HG02759 (cell line): Measurements from ENCODE around the gene APBA1.
"Not testable (repeated sequence)": the region's sequence is repeated elsewhere in the genome, so short reads cannot be mapped to it uniquely, and the experiment has no call there.

Source experiments
- ATAC-seq: cut with Tn5 transposase; IDR thresholded peaks from one replicate; pipeline ENCODE4 v1.9.1; 2021; ENCODE audit warnings: mild to moderate bottlenecking, moderate library complexity; ENCODE audit not compliant: unreplicated experiment

The APBA1 gene

GRCh38 chr9:69609156-69609555 is 63.0 kb downstream of the APBA1 start:
- ATAC-seq, result no peak

DNA sequence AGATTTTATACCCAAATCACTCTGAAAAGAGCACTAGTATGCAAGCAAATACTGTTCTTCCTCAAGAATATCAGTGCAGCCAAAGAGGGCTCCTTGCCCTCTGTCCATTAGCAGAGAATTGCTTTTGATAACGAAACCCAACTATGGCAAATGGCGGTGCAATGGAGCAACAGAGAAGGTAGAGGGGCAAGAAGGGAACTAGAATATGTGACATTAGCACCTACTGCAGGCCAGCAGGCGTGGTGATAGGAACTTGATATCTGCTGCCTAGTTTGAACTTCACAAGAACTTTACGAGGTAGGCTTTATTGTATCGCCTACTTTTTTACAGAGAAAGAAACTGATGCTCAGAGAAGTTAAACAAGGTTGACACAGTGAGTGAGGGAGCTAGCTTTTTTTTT is 66.1 kb downstream of the APBA1 start:
- ATAC-seq, result no peak

GRCh38 chr9:69605406-69605805 is 66.8 kb downstream of the APBA1 start:
- no peak for ATAC-seq

DNA sequence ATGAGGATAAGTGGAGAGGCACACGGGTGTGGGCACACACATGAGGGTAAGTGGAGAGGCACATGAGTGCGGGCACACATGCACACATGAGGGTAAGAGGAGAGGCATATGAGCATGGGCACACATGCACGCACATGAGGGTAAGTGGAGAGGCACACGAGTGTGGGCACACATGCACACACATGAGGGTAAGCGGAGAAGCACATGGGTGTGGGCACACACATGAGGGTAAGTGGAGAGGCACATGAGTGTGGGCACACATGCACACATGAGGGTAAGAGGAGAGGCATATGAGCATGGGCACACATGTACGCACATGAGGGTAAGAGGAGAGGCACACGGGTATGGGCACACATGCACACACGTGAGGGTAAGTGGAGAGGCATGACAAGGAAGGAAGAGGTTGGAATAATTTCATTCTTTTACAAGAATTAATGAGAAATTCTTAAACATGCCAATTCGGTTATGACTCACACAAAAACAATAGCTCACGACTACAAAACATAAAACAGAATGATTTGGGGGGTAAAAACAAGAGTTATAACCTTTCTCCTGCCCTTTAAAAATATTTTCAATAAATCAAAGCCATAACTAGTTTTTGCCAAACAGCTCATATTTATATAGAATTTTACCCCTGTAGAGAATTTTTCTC is 67.5 kb downstream of the APBA1 start:
- ATAC-seq, result no peak

GRCh38 chr9:69603656-69604055 is 68.5 kb downstream of the APBA1 start:
- no peak for ATAC-seq

GRCh38 chr9:69602773-69603172 is 69.4 kb downstream of the APBA1 start:
- no peak for ATAC-seq

- no peak for ATAC-seq
Observed at GRCh38 chr9:69601698-69602097, 70.5 kb downstream of the APBA1 start.

DNA sequence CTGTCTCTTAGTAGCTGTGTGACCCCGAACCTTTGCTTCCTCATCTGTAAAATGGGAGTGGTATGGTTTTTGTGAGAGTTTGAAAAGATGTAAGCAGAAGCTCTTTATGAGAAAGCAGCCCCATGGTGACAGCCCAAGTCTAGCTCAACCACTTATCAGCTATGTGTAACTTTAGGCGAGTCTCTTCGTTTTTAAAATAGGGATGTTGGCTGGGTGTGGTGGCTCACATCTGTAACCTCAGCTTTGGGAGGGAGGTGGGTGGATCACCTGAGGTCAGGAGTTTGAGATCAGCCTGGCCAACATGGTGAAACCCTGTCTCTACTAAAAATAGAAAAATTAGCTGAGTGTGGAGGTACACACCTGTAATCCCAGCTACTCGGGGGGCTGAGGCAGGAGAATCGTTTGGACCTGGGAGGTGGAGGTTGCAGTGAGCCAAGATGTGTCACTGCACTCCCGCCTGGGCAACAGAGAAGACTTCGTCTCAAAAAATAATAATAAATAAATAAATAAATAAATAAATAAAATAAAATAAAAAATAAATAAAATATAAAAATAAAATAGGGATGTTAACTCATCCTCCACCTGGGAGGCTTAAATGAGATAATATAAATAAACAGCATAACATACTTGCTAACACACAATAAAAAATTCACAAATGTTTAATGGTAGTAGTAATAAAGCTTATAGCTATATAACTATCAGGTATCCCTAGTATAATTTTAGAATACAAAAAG is 71.7 kb downstream of the APBA1 start:
- ATAC-seq, result no peak

DNA sequence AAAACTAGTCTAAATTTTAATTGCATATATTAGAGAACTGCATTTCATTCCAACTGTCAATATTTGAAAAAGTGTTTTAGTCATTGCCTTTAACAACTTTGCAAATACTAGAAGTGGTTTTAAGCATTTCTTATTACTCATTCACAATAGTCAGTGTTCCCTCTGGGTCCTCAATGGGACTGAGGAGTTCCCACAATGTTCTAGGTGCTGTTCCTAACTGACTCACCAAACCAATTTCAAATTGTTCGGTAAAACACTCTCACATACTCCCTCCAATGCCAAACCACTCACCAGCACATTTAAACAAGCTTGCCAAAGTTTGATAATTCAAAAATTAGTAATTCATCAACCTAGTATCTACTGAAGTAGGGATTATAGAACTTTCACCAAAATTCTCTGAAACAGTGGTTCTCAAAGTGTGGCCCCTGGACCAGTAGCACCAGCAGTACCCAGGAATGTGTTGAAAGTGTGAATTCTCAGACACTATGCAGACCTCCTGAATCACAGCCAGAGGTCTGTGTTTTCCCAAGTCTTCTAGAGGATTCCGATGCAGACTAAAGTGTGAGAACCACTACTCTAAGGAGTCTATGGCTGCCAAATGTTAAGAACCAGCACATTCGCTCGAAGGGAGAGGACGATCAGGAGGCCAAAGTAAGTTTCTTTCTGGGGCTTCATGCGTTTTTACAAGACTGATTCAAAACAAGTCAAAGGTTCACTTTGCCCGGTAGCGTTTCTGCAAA is 72.8 kb downstream of the APBA1 start:
- no peak for ATAC-seq

GRCh38 chr9:69596906-69597305 is 75.3 kb downstream of the APBA1 start:
- ATAC-seq, result not testable (repeated sequence)

GRCh38 chr9:69594180-69594579 is 78.0 kb downstream of the APBA1 start:
- no peak for ATAC-seq

DNA sequence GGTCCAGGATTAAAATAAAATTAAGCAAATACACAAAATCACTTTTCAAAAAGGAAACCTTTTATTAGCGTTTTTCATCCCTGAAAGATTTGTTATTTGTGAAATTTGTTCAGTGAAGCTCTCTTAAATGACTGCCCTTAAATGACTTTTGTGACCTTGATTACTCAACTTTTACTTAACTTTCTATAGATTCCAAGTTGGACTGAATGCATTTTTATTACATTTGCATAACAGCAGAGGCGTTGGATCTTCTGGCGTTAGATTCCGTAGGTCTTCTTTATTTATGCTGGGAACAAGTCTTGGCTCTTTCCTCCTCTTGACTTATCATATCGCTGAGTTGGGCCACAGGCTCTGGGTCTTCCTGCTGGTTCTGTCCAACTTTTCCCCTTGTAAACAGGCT is 78.4 kb downstream of the APBA1 start:
- no peak for ATAC-seq

DNA sequence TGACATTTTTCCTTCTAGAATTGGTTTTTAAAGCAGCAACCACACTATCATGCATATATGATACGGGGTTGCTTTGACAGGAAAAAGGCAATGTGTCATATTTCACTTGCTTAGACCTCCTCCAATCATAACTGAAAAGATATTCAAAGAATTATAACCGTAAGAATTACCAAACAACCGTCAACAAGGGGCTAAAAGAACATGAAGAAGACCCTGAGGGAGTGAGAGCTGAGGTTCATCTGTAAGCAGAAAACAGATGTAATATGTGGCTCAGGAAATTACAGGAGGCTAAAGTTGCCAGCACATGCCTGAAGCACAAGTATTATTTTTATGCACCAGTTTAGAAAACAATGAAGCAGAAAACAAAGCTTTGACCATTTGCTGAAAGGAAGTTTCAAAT is 78.9 kb downstream of the APBA1 start:
- ATAC-seq, result no peak

- no peak for ATAC-seq
Observed at GRCh38 chr9:69590266-69590665, 81.9 kb downstream of the APBA1 start.

DNA sequence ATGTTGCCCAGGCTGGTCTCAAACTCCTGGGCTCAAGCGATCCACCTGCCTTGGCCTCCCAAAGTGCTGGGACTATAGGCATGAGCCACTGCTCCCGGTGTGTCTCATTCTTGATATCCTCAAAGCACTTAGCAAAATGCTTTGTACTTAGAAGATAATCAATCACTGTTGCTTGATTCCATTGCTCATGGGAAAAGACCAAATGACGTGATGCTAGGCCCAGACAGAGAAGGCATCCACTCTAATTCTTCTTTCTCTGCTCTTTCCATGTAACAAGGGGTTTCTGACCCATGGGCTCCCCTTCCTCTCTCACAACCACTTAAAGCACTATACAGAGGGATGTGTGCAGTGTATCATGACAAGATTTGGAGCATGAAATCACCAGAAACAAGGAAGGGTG is 83.0 kb downstream of the APBA1 start:
- no peak for ATAC-seq

GRCh38 chr9:69585571-69585970 is 86.6 kb downstream of the APBA1 start:
- no peak for ATAC-seq

DNA sequence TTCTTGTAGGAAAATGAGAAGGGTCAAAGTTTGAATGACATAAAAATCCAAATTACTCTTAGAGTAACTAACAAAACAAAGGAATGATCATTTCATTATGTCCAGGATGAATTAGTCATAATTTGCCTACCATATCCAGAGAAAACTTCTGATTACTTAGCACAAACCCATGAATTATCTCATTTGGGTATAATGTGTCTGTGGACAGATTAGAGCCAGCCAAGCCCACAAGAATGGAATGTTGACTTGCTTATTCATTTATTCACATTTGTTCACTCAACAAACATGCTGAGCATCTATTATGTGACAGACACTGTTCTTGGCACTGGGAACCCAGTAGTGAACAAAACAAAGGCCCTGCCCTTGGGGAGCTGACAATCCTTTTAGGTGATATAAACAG is 87.4 kb downstream of the APBA1 start:
- ATAC-seq, result no peak

DNA sequence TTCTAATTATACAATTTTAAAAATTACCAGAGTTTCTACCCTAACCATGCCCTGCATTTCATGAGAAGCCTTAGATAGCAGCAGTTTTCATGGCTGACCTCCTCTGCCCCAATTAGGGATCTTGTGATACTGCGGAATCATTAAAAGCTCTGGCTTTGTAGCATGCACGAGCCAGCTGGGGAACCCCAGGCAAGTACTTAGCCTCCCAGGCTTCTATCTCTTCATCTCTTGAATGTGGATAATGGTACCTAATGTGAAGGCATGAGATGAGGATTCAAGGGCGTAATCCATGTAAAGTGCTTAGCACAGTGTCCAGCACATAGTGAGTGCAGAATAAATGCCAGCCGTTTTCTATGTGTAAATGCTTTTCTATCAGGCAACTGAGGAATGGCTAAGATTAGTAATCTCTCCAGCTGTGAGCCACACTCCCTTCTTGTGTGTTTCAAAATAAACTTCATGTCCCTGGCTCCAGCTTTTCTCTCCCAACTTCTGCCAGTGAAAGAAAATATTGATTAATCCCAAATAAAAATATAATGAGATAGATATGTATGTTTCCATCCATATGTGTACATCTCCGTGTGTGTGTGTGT is 88.4 kb downstream of the APBA1 start:
- no peak for ATAC-seq

- ATAC-seq, result no peak
Observed at GRCh38 chr9:69582544-69583297, 89.5 kb downstream of the APBA1 start.

GRCh38 chr9:69582018-69582417 is 90.2 kb downstream of the APBA1 start:
- no peak for ATAC-seq
